SK-N-MC (cell line): Measurements from ENCODE around the gene PICK1.
"Not testable (repeated sequence)": the region's sequence is repeated elsewhere in the genome, so short reads cannot be mapped to it uniquely, and the experiment has no call there.

Experiments
- DNase-seq: peaks from one replicate; pipeline ENCODE4 v3.0.0-alpha.2; 2011; ENCODE audit warnings: low read depth, low spot score
- H3K27ac ChIP-seq: fragments of 200-600 bp; sonication (generic); 2 replicates; pipeline ENCODE4 v1.5.1; 2016; ENCODE audit warnings: mixed run types
- H3K36me3 ChIP-seq: fragments of 200-600 bp; sonication (generic); 2 replicates; pipeline ENCODE4 v1.6.1; 2017; ENCODE audit warnings: antibody characterized with exemption, low read length, mixed read lengths; ENCODE audit not compliant: insufficient read depth
- H3K4me3 ChIP-seq: fragments of 200-600 bp; sonication (generic); 2 replicates; pipeline ENCODE4 v1.5.1; 2016
- H3K9ac ChIP-seq: fragments of 200-600 bp; sonication (generic); 2 replicates; pipeline ENCODE4 v1.8.0; 2017; ENCODE audit warnings: mixed run types, mixed read lengths; ENCODE audit not compliant: insufficient read length
- H3K9me3 ChIP-seq: fragments of 200-600 bp; sonication (generic); 2 replicates; pipeline ENCODE4 v1.6.1; 2017; ENCODE audit warnings: low read depth, mild to moderate bottlenecking, antibody characterized with exemption, low read length, moderate library complexity, mixed read lengths
- EZH2 ChIP-seq: fragments of 200-600 bp; sonication (generic); IDR thresholded peaks from one replicate; pipeline ENCODE4 v1.6.1; 2017; ENCODE audit warnings: antibody characterized with exemption
- FOXP2 ChIP-seq: optimal IDR thresholded peaks from 2 replicates; pipeline ENCODE3; 2011; ENCODE audit warnings: mild to moderate bottlenecking, moderate library complexity; ENCODE audit not compliant: insufficient read depth; ENCODE audit errors: extremely low read length, control extremely low read depth
- POLR2AphosphoS5 ChIP-seq: IDR thresholded peaks from 2 replicates; pipeline ENCODE4 v1.6.1; 2012; ENCODE audit warnings: mild to moderate bottlenecking, low read depth, low read length, borderline replicate concordance

The PICK1 gene

GRCh38 chr22:38034278-38034882, 22.8 kb upstream of the PICK1 start:
- TF ChIP-seq FOXP2 (no peak), EZH2 (no peak), POLR2AphosphoS5 (no peak)
- Histone ChIP-seq H3K9me3 (no peaks in the 10 kb centered on the region), H3K4me3 (no peak overlapping the region), H3K9ac (no peak overlapping the region), H3K36me3 (no peaks in the 10 kb centered on the region), H3K27ac (no peak overlapping the region)
- no peak for DNase-seq

- Histone ChIP-seq H3K4me3 (no peak overlapping the region), H3K9me3 (no peaks in the 10 kb centered on the region), H3K9ac (no peak overlapping the region), H3K36me3 (no peaks in the 10 kb centered on the region), H3K27ac (no peak overlapping the region)
- no peak for TF ChIP-seq POLR2AphosphoS5
- TF ChIP-seq FOXP2: no peak
- no peak for TF ChIP-seq EZH2
- peak; percentile 24 for DNase-seq
Measured at GRCh38 chr22:38034884-38035529, 22.2 kb upstream of the PICK1 start.

- Histone ChIP-seq H3K9ac (no peak overlapping the region), H3K27ac (no peak overlapping the region), H3K36me3 (no peaks in the 10 kb centered on the region), H3K4me3 (no peak overlapping the region), H3K9me3 (no peaks in the 10 kb centered on the region)
- DNase-seq: no peak
- TF ChIP-seq FOXP2: no peak
- TF ChIP-seq EZH2: no peak
- no peak for TF ChIP-seq POLR2AphosphoS5
Measured at GRCh38 chr22:38035530-38035885, 21.7 kb upstream of the PICK1 start.

GRCh38 chr22:38036392-38037062, 20.7 kb upstream of the PICK1 start:
- no peak overlapping the region for H3K4me3 ChIP-seq
- H3K9me3 ChIP-seq: no peaks in the 10 kb centered on the region
- TF ChIP-seq FOXP2 (no peak), POLR2AphosphoS5 (no peak), EZH2 (no peak)
- no peak overlapping the region for H3K27ac ChIP-seq
- no peak for DNase-seq
- no peaks in the 10 kb centered on the region for H3K36me3 ChIP-seq
- no peak overlapping the region for H3K9ac ChIP-seq

- H3K36me3 ChIP-seq, H3K9ac ChIP-seq, H3K27ac ChIP-seq, H3K9me3 ChIP-seq, H3K4me3 ChIP-seq, DNase-seq: not testable (repeated sequence)
Measured at GRCh38 chr22:38037367-38038150, 19.6 kb upstream of the PICK1 start.

- DNase-seq: no peak
- H3K9me3 ChIP-seq: no peaks in the 10 kb centered on the region
- no peak overlapping the region for H3K4me3 ChIP-seq
- TF ChIP-seq EZH2 (no peak), FOXP2 (no peak), POLR2AphosphoS5 (no peak)
- no peaks in the 10 kb centered on the region for H3K36me3 ChIP-seq
- H3K9ac ChIP-seq: no peak overlapping the region
- no peak overlapping the region for H3K27ac ChIP-seq
Measured at GRCh38 chr22:38038426-38038825, 18.8 kb upstream of the PICK1 start.

GRCh38 chr22:38038890-38039812, 18.1 kb upstream of the PICK1 start:
- Histone ChIP-seq H3K36me3 (no peaks in the 10 kb centered on the region), H3K4me3 (no peak overlapping the region), H3K9ac (no peak overlapping the region), H3K27ac (no peak overlapping the region), H3K9me3 (no peaks in the 10 kb centered on the region)
- TF ChIP-seq FOXP2 (no peak), EZH2 (no peak), POLR2AphosphoS5 (no peak)
- no peak for DNase-seq
